ENCODE measurements around the gene ATP6V1F. TPM values are rescaled to one million over a fixed set of nuclear protein-coding genes. Genes with fewer than 3 reads are reported as not detected.
A peak's percentile ranks its signal among the peaks of the same experiment; 100 is the strongest.

The ATP6V1F gene, protein sequence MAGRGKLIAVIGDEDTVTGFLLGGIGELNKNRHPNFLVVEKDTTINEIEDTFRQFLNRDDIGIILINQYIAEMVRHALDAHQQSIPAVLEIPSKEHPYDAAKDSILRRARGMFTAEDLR
- 100 to 1,000 TPM; 122 to 157 TPM for total RNA-seq
- polyA plus RNA-seq (2013, experiment 1 of 2): 128 TPM
- polyA plus RNA-seq (2013, experiment 2 of 2): 128 TPM
- long read RNA-seq, experiment 1, transcript ATP6V1F-201 (2 exons, 704 nt): major isoform, 72 of 77 reads
- long read RNA-seq, experiment 1, partial matches to known transcripts: 5 of 77 reads
- long read RNA-seq, experiment 1, other reads (novel, unspliced or antisense): 0 of 77 reads
- long read RNA-seq, experiment 2, transcript ATP6V1F-201 (2 exons, 704 nt): major isoform, 118 of 118 reads
- long read RNA-seq, experiment 2, partial matches to known transcripts: 0 of 118 reads
- long read RNA-seq, experiment 2, other reads (novel, unspliced or antisense): 0 of 118 reads
- long read RNA-seq, experiment 3, transcript ATP6V1F-201 (2 exons, 704 nt): major isoform, 26 of 26 reads
- long read RNA-seq, experiment 3, partial matches to known transcripts: 0 of 26 reads
- long read RNA-seq, experiment 3, other reads (novel, unspliced or antisense): 0 of 26 reads
- long read RNA-seq, experiment 4, transcript ATP6V1F-201 (2 exons, 704 nt): major isoform, 16 of 17 reads
- long read RNA-seq, experiment 4, partial matches to known transcripts: 0 of 17 reads
- long read RNA-seq, experiment 4, other reads (novel, unspliced or antisense): 0 of 17 reads

DNA sequence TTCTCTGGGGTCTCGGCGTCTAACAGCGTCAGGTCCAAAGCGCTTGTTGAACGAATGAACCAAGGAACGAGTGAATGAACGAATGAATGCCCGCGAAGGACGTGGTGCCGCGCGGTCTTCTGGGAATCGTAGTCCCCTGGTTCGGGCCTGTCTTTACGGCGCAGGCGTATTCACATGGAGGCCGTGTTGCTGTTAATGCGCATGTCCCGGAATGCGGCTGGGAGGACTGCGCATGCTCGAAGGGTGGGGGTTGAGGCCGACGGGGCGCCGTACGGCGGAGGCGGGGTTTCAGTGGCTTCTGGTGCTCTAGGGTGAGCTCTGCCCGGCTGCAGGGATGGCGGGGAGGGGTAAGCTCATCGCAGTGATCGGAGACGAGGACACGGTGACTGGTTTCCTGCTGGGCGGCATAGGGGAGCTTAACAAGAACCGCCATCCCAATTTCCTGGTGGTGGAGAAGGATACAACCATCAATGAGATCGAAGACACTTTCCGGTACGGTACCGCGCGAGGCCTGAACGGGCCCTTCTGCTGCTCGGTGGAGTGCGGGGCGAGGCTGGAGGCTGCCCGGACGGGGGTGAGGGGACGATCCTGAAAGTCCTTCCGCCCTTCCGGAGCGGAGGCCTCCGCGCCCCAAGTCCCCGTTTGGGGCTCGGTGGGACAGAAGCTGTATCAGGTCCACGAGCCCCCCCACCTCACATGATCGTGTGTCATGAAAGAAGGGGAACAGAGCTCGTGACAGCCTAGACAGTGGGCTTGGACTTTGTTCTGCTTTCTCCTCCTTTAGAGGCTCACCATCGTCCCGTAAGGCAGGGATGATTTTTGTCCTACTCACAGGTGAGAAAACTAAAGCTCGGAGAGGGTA is at the start of gene ATP6V1F:
Gene ATP6V1F, plus strand, starts transcription at position 286 of the 862 bp plus-strand sequence. Its CDS starts 49 bp downstream, at position 335.
- Mint-ChIP-seq H3K27ac (peak within 1 kb of the TSS; percentile 94), H3K36me3 (ENCODE audit: low read depth) (peaks cover 22% of the 10 kb centered on the region), H3K27me3 (ENCODE audit: insufficient read depth) (peaks cover 13% of the 10 kb centered on the region), H3K4me3 (peak within 1 kb of the TSS; percentile 88), H3K9me3 (no peaks in the 10 kb centered on the region), H3K4me1 (peaks cover 17% of the 10 kb centered on the region)
- TF ChIP-seq, protein P1, sequence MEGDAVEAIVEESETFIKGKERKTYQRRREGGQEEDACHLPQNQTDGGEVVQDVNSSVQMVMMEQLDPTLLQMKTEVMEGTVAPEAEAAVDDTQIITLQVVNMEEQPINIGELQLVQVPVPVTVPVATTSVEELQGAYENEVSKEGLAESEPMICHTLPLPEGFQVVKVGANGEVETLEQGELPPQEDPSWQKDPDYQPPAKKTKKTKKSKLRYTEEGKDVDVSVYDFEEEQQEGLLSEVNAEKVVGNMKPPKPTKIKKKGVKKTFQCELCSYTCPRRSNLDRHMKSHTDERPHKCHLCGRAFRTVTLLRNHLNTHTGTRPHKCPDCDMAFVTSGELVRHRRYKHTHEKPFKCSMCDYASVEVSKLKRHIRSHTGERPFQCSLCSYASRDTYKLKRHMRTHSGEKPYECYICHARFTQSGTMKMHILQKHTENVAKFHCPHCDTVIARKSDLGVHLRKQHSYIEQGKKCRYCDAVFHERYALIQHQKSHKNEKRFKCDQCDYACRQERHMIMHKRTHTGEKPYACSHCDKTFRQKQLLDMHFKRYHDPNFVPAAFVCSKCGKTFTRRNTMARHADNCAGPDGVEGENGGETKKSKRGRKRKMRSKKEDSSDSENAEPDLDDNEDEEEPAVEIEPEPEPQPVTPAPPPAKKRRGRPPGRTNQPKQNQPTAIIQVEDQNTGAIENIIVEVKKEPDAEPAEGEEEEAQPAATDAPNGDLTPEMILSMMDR (conservative IDR thresholded peaks at IDR 0.05): peak; percentile 32
- Histone ChIP-seq H3K27ac (ENCODE audit: low read depth, low read length) (no peak within 1 kb of the TSS), H3K27me3 (ENCODE audit: control insufficient read depth, insufficient read depth, low read length, poor library complexity, severe bottlenecking) (peaks cover 3% of the 10 kb centered on the region), H3K9ac (ENCODE audit: extremely low read depth, low read length, poor library complexity, severe bottlenecking) (peak within 1 kb of the TSS; percentile 86), H3K9me3 (ENCODE audit: control insufficient read depth, low read length) (no peaks in the 10 kb centered on the region), H3K4me3 (ENCODE audit: low read length) (peak within 1 kb of the TSS; percentile 95), H3K4me1 (ENCODE audit: control insufficient read depth, insufficient read depth, low read length) (no peaks in the 10 kb centered on the region), H3K36me3 (ENCODE audit: control insufficient read depth, insufficient read depth, low read length) (peaks cover 18% of the 10 kb centered on the region)
- DNase-seq: peak; percentile 100
- WGBS, 2 experiments (ENCODE audit: insufficient coverage in 1 of 2, insufficient read length in 1 of 2): 1% methylated on average over 41 to 65 of the region's 65 CpGs

DNA sequence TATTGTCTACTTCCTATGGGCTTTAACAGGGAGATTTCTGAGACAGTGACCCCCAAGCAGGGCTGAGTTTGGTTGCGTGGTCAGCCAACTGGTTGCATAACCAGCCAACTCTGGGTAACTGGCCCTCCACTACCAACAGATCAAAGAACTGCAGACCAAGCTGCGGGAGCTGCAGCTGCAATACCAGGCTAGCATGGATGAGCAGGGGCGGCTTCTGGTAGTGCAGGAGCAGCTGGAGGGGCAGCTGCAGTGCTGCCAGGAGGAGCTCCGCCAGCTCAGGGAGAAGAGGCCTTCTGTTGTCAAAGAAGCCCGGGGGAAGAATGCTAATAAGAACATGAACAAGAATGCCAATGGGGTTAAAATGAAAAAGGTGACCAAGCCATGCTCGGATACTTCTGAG is 48.2 kb upstream of the ATP6V1F start:
- 91 to 95% methylated on average over 6 of the region's 6 CpGs for WGBS, 2 experiments (ENCODE audit: insufficient coverage in 1 of 2, insufficient read length in 1 of 2)
- no peak overlapping the region for H3K4me3 ChIP-seq (ENCODE audit: low read length)
- Mint-ChIP-seq H3K27me3 (ENCODE audit: insufficient read depth) (no peaks in the 10 kb centered on the region), H3K4me1 (no peaks in the 10 kb centered on the region), H3K36me3 (ENCODE audit: low read depth) (peaks cover 4% of the 10 kb centered on the region), H3K4me3 (no peak overlapping the region), H3K9me3 (no peaks in the 10 kb centered on the region), H3K27ac (no peak overlapping the region)
- H3K27me3 ChIP-seq (ENCODE audit: control insufficient read depth, insufficient read depth, low read length, poor library complexity, severe bottlenecking): no peaks in the 10 kb centered on the region
- no peaks in the 10 kb centered on the region for H3K9me3 ChIP-seq (ENCODE audit: control insufficient read depth, low read length)
- no peak overlapping the region for H3K27ac ChIP-seq (ENCODE audit: low read depth, low read length)
- no peaks in the 10 kb centered on the region for H3K36me3 ChIP-seq (ENCODE audit: control insufficient read depth, insufficient read depth, low read length)
- TF ChIP-seq, protein P1 (conservative IDR thresholded peaks at IDR 0.05): no peak
- no peak for DNase-seq
- H3K4me1 ChIP-seq (ENCODE audit: control insufficient read depth, insufficient read depth, low read length): peaks cover 12% of the 10 kb centered on the region
- no peak overlapping the region for H3K9ac ChIP-seq (ENCODE audit: extremely low read depth, low read length, poor library complexity, severe bottlenecking)
